Measurements from ENCODE around the gene ABCA12.

DNA sequence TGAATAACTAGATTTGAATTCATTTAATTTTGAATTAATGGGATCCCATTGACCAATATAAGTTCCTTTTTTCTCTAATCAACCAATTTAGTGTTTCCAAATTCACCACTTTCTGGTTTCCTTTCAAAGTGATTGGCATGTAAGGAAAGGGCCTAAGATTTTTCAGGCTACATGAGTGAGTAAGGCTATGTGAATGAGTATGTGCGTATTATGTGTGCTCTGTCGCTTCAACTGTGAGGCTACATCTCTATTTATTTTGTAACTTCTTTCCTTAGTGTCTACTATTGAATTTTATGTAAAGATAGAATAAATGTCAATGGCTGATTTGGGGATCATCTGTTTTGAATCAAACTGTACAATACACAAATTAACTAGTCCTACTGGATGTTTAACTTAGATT, 110.6 kb downstream of the ABCA12 start:
- no peak for TF ChIP-seq TEAD4 (IDR thresholded peaks at IDR 0.05)
- TF ChIP-seq EP300 (IDR thresholded peaks at IDR 0.05; ENCODE audit: borderline replicate concordance), result no peak
- TF ChIP-seq, protein P1, sequence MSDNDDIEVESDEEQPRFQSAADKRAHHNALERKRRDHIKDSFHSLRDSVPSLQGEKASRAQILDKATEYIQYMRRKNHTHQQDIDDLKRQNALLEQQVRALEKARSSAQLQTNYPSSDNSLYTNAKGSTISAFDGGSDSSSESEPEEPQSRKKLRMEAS (IDR thresholded peaks at IDR 0.05), result no peak
- no peak for TF ChIP-seq EGR1 (IDR thresholded peaks at IDR 0.05)
- no peak for TF ChIP-seq CEBPB (IDR thresholded peaks at IDR 0.05)
- TF ChIP-seq, protein P2, sequence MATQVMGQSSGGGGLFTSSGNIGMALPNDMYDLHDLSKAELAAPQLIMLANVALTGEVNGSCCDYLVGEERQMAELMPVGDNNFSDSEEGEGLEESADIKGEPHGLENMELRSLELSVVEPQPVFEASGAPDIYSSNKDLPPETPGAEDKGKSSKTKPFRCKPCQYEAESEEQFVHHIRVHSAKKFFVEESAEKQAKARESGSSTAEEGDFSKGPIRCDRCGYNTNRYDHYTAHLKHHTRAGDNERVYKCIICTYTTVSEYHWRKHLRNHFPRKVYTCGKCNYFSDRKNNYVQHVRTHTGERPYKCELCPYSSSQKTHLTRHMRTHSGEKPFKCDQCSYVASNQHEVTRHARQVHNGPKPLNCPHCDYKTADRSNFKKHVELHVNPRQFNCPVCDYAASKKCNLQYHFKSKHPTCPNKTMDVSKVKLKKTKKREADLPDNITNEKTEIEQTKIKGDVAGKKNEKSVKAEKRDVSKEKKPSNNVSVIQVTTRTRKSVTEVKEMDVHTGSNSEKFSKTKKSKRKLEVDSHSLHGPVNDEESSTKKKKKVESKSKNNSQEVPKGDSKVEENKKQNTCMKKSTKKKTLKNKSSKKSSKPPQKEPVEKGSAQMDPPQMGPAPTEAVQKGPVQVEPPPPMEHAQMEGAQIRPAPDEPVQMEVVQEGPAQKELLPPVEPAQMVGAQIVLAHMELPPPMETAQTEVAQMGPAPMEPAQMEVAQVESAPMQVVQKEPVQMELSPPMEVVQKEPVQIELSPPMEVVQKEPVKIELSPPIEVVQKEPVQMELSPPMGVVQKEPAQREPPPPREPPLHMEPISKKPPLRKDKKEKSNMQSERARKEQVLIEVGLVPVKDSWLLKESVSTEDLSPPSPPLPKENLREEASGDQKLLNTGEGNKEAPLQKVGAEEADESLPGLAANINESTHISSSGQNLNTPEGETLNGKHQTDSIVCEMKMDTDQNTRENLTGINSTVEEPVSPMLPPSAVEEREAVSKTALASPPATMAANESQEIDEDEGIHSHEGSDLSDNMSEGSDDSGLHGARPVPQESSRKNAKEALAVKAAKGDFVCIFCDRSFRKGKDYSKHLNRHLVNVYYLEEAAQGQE (IDR thresholded peaks at IDR 0.05; ENCODE audit: low read depth), result no peak
- no peak for TF ChIP-seq TAF1 (IDR thresholded peaks at IDR 0.05; ENCODE audit: low read depth)
- TF ChIP-seq, protein P3, sequence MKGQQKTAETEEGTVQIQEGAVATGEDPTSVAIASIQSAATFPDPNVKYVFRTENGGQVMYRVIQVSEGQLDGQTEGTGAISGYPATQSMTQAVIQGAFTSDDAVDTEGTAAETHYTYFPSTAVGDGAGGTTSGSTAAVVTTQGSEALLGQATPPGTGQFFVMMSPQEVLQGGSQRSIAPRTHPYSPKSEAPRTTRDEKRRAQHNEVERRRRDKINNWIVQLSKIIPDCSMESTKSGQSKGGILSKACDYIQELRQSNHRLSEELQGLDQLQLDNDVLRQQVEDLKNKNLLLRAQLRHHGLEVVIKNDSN (IDR thresholded peaks at IDR 0.05), result no peak

Data from Ishikawa (cell line).